GM12878 (cell line): Measurements from ENCODE around the gene FAM20B. TPM values are rescaled to one million over a fixed set of nuclear protein-coding genes. Genes with fewer than 3 reads are reported as not detected.

ENCODE experiments used
- ATAC-seq: fragments of 200-7000 bp; cut with Tn5 transposase; 3 replicates; pipeline ENCODE4 v1.9.1; 2020; ENCODE audit warnings: mild to moderate bottlenecking, moderate library complexity
- BruUV-seq: library from RNA; stranded (reverse); fragments of 400-500 nt; replicated peaks from 2 replicates; lab custom pipeline; 2021; lab: Mats Ljungman, UMichigan
- CTCF ChIA-PET: fragments of 300-600 bp; sonication (Branson Sonifier 250); formaldehyde crosslinking; extraction: SDS; loops from one replicate; lab custom pipeline; 2021; ENCODE audit warnings: inconsistent platforms; lab: Yijun Ruan, JAX
- POLR2A ChIA-PET: fragments of 350-600 bp; formaldehyde crosslinking; extraction: SDS; loops from one replicate; lab custom pipeline; 2021; ENCODE audit warnings: inconsistent platforms; lab: Charles Lee
- RAD21 ChIA-PET: fragments of 300-600 bp; sonication (Branson Sonifier 250); formaldehyde crosslinking; loops from one replicate; lab custom pipeline; 2023; ENCODE audit warnings: antibody characterized with exemption; ENCODE audit not compliant: unreplicated experiment; lab: Charles Lee
- SMC1A ChIA-PET: fragments of 300-600 bp; sonication (Branson Sonifier 250); formaldehyde crosslinking; loops from one replicate; lab custom pipeline; 2023; ENCODE audit not compliant: unreplicated experiment, uncharacterized antibody; lab: Charles Lee
- DNase-seq: peaks from one replicate; pipeline ENCODE4 v3.0.0-alpha.2; 2011; ENCODE audit warnings: low read depth, low spot score
- FAIRE-seq: peaks from 3 replicates; lab custom pipeline; 2011; peaks lifted over from hg19 to GRCh38; lab: Jason Lieb, UNC
- H2AFZ ChIP-seq: 2 replicates; pipeline ENCODE4 v1.6.0; 2011; ENCODE audit warnings: low read depth, low read length, control low read depth; ENCODE audit not compliant: control insufficient read depth
- H3K27ac ChIP-seq: 2 replicates; pipeline ENCODE4 v1.5.1; 2011; ENCODE audit warnings: control low read depth; ENCODE audit not compliant: control insufficient read depth, insufficient read depth
- H3K27me3 ChIP-seq, 2 experiments: replicated peaks in 1 of 2; 2 replicates each; pipeline versions ENCODE4 v1.6.0 to v1.6.1; 2011; ENCODE audit warnings: low read length in 1 of 2; ENCODE audit not compliant: control insufficient read depth in 2 of 2, insufficient read depth in 2 of 2
- H3K36me3 ChIP-seq, 2 experiments: 2 replicates each; pipeline ENCODE4 v1.5.1; 2011; ENCODE audit warnings: low read length in 1 of 2; ENCODE audit not compliant: control insufficient read depth in 2 of 2, insufficient read depth in 2 of 2
- H3K4me1 ChIP-seq: 2 replicates; pipeline ENCODE4 v1.6.1; 2011; ENCODE audit warnings: mild to moderate bottlenecking, low read length, moderate library complexity, mixed read lengths; ENCODE audit not compliant: control insufficient read depth, insufficient read depth
- H3K4me2 ChIP-seq: 2 replicates; pipeline ENCODE4 v1.6.0; 2011; ENCODE audit warnings: control low read depth; ENCODE audit not compliant: control insufficient read depth, insufficient read depth
- H3K4me3 ChIP-seq: fragments of 200-600 bp; sonication (generic); 2 replicates; pipeline ENCODE4 v1.5.1; 2016
- H3K79me2 ChIP-seq: 2 replicates; pipeline ENCODE4 v1.6.0; 2011; ENCODE audit warnings: low read length; ENCODE audit not compliant: control insufficient read depth, insufficient read depth
- H3K9ac ChIP-seq: 2 replicates; pipeline ENCODE4 v1.8.0; 2011; ENCODE audit warnings: low read length, control low read depth, mixed read lengths; ENCODE audit not compliant: control insufficient read depth, insufficient read depth
- H3K9me3 ChIP-seq: replicated peaks from 3 replicates; pipeline ENCODE4 v1.5.1; 2011; ENCODE audit warnings: mild to moderate bottlenecking, low read length; ENCODE audit not compliant: control insufficient read depth, insufficient read depth
- H4K20me1 ChIP-seq: 2 replicates; pipeline ENCODE4 v1.6.0; 2011; ENCODE audit not compliant: control insufficient read depth, insufficient read depth
- KDM1A ChIP-seq: fragments of 200-600 bp; sonication (generic); IDR thresholded peaks from 2 replicates; pipeline ENCODE4 v1.6.1; 2016; ENCODE audit warnings: borderline replicate concordance
- MEF2B ChIP-seq: fragments of 450-650 bp; IDR thresholded peaks from 2 replicates; pipeline ENCODE4 v1.6.1; 2018; ENCODE audit warnings: mild to moderate bottlenecking, moderate library complexity; ENCODE audit not compliant: partially characterized antibody, poor library complexity, severe bottlenecking
- NFXL1 ChIP-seq: fragments of 450-650 bp; IDR thresholded peaks from 2 replicates; pipeline ENCODE4 v1.6.1; 2017; ENCODE audit warnings: antibody characterized with exemption, mild to moderate bottlenecking, borderline replicate concordance
- TBL1XR1 ChIP-seq: IDR thresholded peaks from 2 replicates; pipeline ENCODE4 v1.6.1; 2012; ENCODE audit warnings: low read depth, low read length, improper control_type of control experiment
- WGBS: methylation state at CpG from one replicate; pipeline ENCODE4 v1.1.6; 2016; ENCODE audit warnings: low lambda C conversion rate; ENCODE audit not compliant: insufficient replicate concordance, insufficient coverage; ENCODE audit errors: missing lambda C conversion rate; 5-methylcytosine and 5-hydroxymethylcytosine counted together
- in situ Hi-C: fragments of 300-500 bp; cut with MboI; formaldehyde crosslinking; loops from 9 replicates; pipeline ENCODE4 v1.14.3; 2018; ENCODE audit warnings: mixed read lengths
- intact Hi-C: fragments of 100-400 bp; cut with micrococcal nuclease; formaldehyde crosslinking; loops from one replicate; pipeline ENCODE4 v1.14.2; 2022; ENCODE audit not compliant: unreplicated experiment
- polyA plus RNA-seq, 11 experiments: library from polyadenylated mRNA; depleted of rRNA in 4 of 11; unstranded in 6 of 11; stranded (reverse) in 5 of 11; fragments of >200 nt; fragmentation: Nextera tagmentation in 4 of 11; fragmentation: Illumina TruSeq in 1 of 11; extraction: Ambion mirVana in 4 of 11; extraction: Trizol in 1 of 11; gene quantifications; 1 replicate in 1 of 11; 2 replicates in 10 of 11; pipeline versions ENCODE4 v1.2.1 to v1.2.3, GENCODE V29; 2011 to 2016; ENCODE audit warnings: inconsistent platforms in 2 of 11, missing spikeins in 2 of 11, low read depth in 1 of 11
- total RNA-seq, 4 experiments: library from RNA; depleted of rRNA in 3 of 4; stranded (reverse); fragments of >200 nt in 3 of 4; fragmentation: Illumina TruSeq in 1 of 4; extraction: Trizol in 1 of 4; gene quantifications; 2 replicates each; pipeline versions ENCODE4 v1.2.1 to v1.2.3, GENCODE V29; 2013 to 2021
- TF ChIP-seq, protein P1 (sequence below): fragments of 450-650 bp; IDR thresholded peaks from 2 replicates; pipeline ENCODE4 v1.6.1; 2017; ENCODE audit warnings: mild to moderate bottlenecking, low read depth, inconsistent platforms; ENCODE audit not compliant: poor library complexity, severe bottlenecking

The FAM20B gene
- total and polyA plus RNA-seq, 10 of the 15 experiments (the other 5 are each of a cell fraction or from before 2014, with no cell fraction given), result 2.4 to 25.6 (median 12.8) TPM

DNA sequence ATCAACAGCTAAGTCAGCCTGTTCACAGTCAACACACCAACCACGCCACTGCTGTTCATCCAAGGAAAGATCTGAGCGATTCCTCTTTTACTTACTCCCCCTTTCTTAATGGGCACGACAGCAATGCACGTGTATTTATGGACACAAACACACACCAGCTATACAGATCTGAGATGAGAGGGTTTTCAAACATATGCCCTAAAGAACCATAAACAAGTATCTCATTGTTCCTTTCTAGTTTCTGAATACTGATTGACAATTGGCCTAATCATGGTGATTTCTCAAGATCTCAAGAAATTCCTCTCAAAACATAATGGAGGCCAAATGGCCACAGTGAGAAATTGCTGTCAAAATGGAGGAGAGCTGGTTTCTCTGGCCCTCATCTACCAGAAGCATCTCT is 74.2 kb downstream of the FAM20B start:
- no TSS peak for BruUV-seq
- ChIA-PET SMC1A (no interaction called here), POLR2A (interaction anchor here (0.5 kb wide), 1 partner anchor 534 kb away, joined by 5 read pairs; no protein-coding TSS in a partner anchor), CTCF (no interaction called here), RAD21 (interaction anchor here (1.1 kb wide), 1 partner anchor 21 kb away, joined by 3 read pairs; no protein-coding TSS in a partner anchor)
- no peaks in the 10 kb centered on the region for H4K20me1 ChIP-seq
- no peaks in the 10 kb centered on the region for H3K79me2 ChIP-seq
- no peaks in the 10 kb centered on the region for H3K4me1 ChIP-seq
- no peak overlapping the region for H2AFZ ChIP-seq
- in situ Hi-C loops (loop anchor here (25.0 kb wide), 1 partner anchor 712 kb away; no protein-coding TSS in a partner anchor), intact Hi-C loops (no loop called here)
- 100% methylated on average over 4 of the region's 4 CpGs for WGBS
- no peak for TF ChIP-seq MEF2B
- TF ChIP-seq KDM1A, result no peak
- TF ChIP-seq, protein P1, sequence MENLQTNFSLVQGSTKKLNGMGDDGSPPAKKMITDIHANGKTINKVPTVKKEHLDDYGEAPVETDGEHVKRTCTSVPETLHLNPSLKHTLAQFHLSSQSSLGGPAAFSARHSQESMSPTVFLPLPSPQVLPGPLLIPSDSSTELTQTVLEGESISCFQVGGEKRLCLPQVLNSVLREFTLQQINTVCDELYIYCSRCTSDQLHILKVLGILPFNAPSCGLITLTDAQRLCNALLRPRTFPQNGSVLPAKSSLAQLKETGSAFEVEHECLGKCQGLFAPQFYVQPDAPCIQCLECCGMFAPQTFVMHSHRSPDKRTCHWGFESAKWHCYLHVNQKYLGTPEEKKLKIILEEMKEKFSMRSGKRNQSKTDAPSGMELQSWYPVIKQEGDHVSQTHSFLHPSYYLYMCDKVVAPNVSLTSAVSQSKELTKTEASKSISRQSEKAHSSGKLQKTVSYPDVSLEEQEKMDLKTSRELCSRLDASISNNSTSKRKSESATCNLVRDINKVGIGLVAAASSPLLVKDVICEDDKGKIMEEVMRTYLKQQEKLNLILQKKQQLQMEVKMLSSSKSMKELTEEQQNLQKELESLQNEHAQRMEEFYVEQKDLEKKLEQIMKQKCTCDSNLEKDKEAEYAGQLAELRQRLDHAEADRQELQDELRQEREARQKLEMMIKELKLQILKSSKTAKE, result no peak
- no peak for TF ChIP-seq NFXL1
- no peak for TF ChIP-seq TBL1XR1
- H3K9ac ChIP-seq, result no peak overlapping the region
- peaks cover 4 to 14% of the 10 kb centered on the region in 2 experiments for H3K36me3 ChIP-seq
- DNase-seq (no peak), FAIRE-seq (no peak), ATAC-seq (no peak)
- no peaks in the 10 kb centered on the region for H3K27me3 ChIP-seq
- no peak overlapping the region for H3K4me3 ChIP-seq
- H3K4me2 ChIP-seq, result no peak overlapping the region
- no peak overlapping the region for H3K27ac ChIP-seq
- no peaks in the 10 kb centered on the region for H3K9me3 ChIP-seq
